AG10803 (cell line): ENCODE results near the gene RELT.

ENCODE experiments used
- DNase-seq: peaks from one replicate; pipeline ENCODE4 v3.0.0; 2010; ENCODE audit warnings: low read depth
- H3K4me3 ChIP-seq: 2 replicates; pipeline ENCODE4 v1.5.1; 2011; ENCODE audit warnings: mild to moderate bottlenecking, low read length, control low read depth
- TF ChIP-seq, protein P1 (sequence below): conservative IDR thresholded peaks from 2 replicates; pipeline ENCODE4 v1.5.1; 2011; ENCODE audit warnings: mild to moderate bottlenecking, low read length, control low read depth, inconsistent platforms

RELT gene

DNA sequence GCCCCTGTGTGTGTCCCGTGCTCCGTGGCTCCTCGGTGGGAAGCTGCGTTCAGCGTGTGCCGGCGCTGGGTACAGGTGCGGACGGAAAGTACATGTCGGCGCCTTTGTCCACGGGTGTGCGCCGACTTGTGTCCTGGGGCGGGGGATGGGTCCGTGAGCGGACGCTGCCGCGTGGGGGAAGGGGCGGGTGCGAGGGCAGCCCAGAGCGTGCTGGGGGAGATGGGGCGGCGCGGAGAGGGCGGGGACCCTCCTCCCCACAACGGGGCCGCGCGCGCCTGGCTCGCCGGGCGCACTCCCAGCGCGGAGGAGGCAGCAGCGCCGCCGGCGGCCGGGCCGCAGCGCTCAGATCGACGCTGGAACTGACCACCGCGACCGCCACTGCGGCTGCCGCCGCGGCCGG, 33.6 kb upstream of the RELT start:
- H3K4me3 ChIP-seq: no peak overlapping the region
- no peak for DNase-seq
- TF ChIP-seq, protein P1, sequence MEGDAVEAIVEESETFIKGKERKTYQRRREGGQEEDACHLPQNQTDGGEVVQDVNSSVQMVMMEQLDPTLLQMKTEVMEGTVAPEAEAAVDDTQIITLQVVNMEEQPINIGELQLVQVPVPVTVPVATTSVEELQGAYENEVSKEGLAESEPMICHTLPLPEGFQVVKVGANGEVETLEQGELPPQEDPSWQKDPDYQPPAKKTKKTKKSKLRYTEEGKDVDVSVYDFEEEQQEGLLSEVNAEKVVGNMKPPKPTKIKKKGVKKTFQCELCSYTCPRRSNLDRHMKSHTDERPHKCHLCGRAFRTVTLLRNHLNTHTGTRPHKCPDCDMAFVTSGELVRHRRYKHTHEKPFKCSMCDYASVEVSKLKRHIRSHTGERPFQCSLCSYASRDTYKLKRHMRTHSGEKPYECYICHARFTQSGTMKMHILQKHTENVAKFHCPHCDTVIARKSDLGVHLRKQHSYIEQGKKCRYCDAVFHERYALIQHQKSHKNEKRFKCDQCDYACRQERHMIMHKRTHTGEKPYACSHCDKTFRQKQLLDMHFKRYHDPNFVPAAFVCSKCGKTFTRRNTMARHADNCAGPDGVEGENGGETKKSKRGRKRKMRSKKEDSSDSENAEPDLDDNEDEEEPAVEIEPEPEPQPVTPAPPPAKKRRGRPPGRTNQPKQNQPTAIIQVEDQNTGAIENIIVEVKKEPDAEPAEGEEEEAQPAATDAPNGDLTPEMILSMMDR: no peak

DNA sequence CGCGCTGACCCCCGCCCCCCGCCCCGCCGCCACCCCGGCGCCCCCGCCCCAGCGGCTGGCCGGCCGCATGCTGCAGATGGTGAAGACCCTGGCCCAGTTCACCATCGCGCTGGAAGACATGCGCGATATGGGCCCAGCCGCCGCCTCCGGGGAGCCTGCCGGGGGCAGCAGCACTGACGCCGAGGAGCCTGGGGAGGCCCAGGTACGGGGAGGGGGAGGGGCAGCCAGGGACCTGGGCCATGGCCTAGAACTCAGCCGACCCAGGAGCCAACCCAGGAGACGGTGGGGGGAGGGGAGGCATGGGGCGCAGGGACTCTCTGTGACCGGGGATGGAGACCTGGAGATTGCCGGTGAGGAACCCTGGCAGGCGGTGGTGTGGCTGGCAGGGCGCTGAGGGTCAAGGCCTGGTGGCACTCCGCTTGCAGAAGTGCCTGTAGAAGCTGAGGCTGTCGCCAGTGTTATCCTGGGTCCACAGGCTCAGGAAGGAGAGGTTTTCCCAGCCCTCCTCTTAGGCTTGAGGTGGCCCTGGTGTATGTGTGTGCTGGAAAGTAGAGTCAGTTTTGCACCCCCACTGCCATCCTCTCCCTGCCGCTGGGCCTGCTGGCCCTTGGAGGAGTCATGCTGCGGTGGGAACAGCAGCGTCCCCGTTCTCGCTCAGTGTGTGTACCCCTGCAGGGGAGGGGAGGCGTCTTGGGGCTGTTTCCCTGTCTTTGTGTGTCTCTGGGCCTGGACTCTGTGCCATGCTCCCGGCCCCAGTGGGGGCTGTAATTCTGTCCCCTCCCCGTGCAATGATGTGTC, 32.9 kb upstream of the RELT start:
- TF ChIP-seq, protein P1: no peak
- H3K4me3 ChIP-seq: no peak overlapping the region
- DNase-seq: no peak

DNA sequence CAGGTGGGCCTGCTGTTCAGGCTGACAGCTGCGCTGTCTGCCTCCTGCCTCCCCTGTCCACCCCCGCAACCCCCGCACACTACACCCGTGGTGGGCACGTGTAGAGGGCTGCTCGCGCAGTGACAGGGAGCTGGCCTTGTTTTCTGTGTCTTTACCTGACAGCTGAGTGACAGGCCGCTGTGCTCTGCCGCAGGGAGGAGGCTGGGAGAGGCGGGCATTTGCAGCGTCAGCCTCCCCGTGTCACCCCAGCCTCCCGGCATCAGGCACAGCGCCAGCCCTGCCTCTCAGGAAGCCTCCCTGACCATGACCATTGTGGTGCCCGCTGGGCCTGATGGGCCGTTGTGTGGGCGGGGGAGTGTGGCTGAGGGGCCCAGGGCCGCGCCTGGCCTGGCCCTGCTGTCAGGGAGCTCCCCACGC, 32.0 kb upstream of the RELT start:
- TF ChIP-seq, protein P1: no peak
- no peak overlapping the region for H3K4me3 ChIP-seq
- no peak for DNase-seq

DNA sequence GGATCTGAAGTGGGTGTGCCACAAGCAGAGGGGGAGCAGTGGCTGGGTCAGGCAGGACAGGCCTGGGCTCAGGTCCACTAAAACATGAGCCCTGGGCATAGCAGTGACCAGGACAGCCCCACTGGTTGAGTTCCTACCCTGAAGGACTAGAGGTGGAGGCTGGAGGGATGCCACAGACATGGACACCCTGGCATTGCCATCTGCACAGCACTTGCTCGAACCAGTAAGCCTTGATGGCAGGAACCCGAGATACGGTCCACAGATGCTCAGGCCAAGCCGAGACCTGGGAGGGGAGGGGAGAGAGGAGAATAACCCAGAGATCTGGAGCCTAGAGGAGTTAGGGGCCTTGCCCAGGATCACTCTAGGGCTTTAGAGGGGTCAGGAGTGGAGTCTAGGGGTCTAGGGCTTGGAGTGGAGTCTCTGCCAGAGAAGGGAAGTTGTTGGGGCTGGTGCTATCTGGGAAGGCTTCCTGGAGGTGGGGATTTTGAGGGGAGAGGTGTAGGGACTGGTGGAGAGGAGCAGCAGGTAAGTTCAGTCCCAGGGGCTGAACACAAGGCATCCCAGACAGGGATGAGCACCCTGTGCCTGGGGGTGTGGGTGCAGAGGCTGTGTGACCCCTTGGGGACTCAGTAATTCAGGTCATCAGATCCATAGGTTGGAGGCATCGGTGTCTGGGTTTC, 30.6 kb upstream of the RELT start:
- TF ChIP-seq, protein P1: no peak
- no peak for DNase-seq
- no peak overlapping the region for H3K4me3 ChIP-seq

DNA sequence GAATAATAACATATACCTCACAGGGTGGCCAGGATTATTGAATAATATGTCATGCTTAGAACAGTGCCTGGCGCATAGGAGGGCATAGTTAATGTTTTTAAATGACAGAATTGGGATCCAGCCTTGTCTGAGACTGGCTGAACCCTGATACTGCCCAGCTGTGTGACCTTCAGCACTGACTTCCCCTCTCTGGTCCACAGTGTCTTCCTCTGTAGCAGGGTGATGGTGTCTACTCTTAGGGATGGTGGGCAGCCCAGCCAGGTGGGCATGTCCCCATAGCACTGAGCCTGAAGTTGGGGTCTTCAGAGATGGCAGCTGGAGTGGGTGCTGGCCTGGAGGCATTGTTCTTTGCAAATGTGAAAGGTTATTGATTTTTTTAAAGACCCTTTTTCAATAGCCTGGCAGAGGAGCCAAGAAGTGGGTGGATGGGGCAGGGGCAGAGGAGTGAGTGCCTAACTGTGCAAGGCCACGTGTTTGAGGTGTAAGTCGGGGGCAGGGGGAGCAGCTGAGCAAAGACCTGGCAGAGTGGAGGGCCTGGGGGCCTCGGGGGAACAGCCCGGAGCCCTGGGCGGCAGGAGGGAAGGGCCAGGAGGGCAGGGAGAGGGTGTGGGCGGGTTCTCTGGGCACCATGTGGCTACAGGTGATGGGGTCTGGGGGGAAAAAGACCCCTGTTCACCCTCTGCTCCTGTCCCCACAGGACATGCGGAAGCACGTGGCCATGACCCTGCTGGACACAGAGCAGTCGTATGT, 29.8 kb upstream of the RELT start:
- no peak for DNase-seq
- no peak overlapping the region for H3K4me3 ChIP-seq
- TF ChIP-seq, protein P1: no peak

DNA sequence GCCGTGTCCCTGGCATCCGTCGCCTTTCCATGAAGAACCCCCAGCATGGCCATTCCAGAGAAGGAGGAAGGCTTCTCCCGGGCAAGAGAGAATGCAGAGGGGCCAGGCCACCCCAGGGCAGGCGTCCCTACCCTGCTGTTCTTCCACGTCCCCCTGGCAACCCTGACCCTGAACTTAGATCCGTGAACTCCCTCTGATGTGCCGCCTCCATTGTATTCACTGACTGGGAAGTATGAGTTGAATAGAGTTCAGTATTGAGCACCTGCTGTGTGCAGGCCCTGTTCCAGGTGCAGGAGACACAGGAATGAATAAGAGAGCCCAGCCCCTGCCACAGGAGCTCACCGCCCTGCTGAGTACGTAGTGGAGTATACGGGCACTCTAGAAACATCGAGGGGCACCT, 29.1 kb upstream of the RELT start:
- TF ChIP-seq, protein P1: no peak
- no peak overlapping the region for H3K4me3 ChIP-seq
- DNase-seq: no peak
